ENCODE measurements around the gene FBXL3.
"Not testable (repeated sequence)": the region's sequence is repeated elsewhere in the genome, so short reads cannot be mapped to it uniquely, and the experiment has no call there.

GRCh38 chr13:76959734-76960133 lies 67.2 kb downstream of the FBXL3 start:
- TF ChIP-seq POLR2AphosphoS5 (IDR thresholded peaks at IDR 0.05); CTCF (IDR thresholded peaks at IDR 0.05; ENCODE audit: poor library complexity, severe bottlenecking): not testable (repeated sequence)

Measured in neural cell (in vitro differentiated cells).